OCI-M2 (cell line): Measurements from ENCODE around the gene SLC25A39.
"Not testable (repeated sequence)": the region's sequence is repeated elsewhere in the genome, so short reads cannot be mapped to it uniquely, and the experiment has no call there.

Experiments used
- DNase-seq: peaks from one replicate; lab custom pipeline; 2025; ENCODE audit not compliant: unreplicated experiment; lab: John Stamatoyannopoulos, UW

The SLC25A39 gene

GRCh38 chr17:44324571-44325275, at the start of gene SLC25A39:
Gene SLC25A39 (minus strand): TSS chr17:44324823. CDS start chr17:44323562, 1,261 bp downstream.
- no peak for DNase-seq

- no peak for DNase-seq
Observed at GRCh38 chr17:44372036-44372435, 47.4 kb upstream of the SLC25A39 start.

- not testable (repeated sequence) for DNase-seq
Observed at GRCh38 chr17:44369414-44370023, 44.9 kb upstream of the SLC25A39 start.

GRCh38 chr17:44368391-44369243, 44.0 kb upstream of the SLC25A39 start:
- not testable (repeated sequence) for DNase-seq

GRCh38 chr17:44367231-44367979, 42.8 kb upstream of the SLC25A39 start:
- no peak for DNase-seq

GRCh38 chr17:44365051-44365450, 40.4 kb upstream of the SLC25A39 start:
- DNase-seq = not testable (repeated sequence)

GRCh38 chr17:44363613-44364159, 39.1 kb upstream of the SLC25A39 start, which contains the start of gene FAM171A2:
Gene FAM171A2 (minus strand): TSS chr17:44363853. CDS start chr17:44363714, 139 bp downstream.
- no peak for DNase-seq

GRCh38 chr17:44362949-44363612, 38.5 kb upstream of the SLC25A39 start:
- no peak for DNase-seq

GRCh38 chr17:44362459-44362948, 37.9 kb upstream of the SLC25A39 start:
- no peak for DNase-seq

GRCh38 chr17:44361292-44362260, 37.0 kb upstream of the SLC25A39 start:
- no peak for DNase-seq

GRCh38 chr17:44360826-44361225, 36.2 kb upstream of the SLC25A39 start:
- no peak for DNase-seq

GRCh38 chr17:44360144-44360533, 35.5 kb upstream of the SLC25A39 start:
- DNase-seq = no peak

GRCh38 chr17:44359458-44360143, 35.0 kb upstream of the SLC25A39 start:
- DNase-seq = no peak

- no peak for DNase-seq
Observed at GRCh38 chr17:44359006-44359405, 34.4 kb upstream of the SLC25A39 start.

GRCh38 chr17:44358066-44358465, 33.4 kb upstream of the SLC25A39 start:
- DNase-seq = no peak

GRCh38 chr17:44356241-44356640, 31.6 kb upstream of the SLC25A39 start:
- no peak for DNase-seq

- DNase-seq = no peak
Observed at GRCh38 chr17:44355642-44356099, 31.0 kb upstream of the SLC25A39 start.
